Measurements from ENCODE around the gene TUSC2. TPM values are rescaled to one million over a fixed set of nuclear protein-coding genes. Genes with fewer than 3 reads are reported as not detected.

The TUSC2 gene
- polyA plus RNA-seq, 1 of the 3 experiments (the other 2 are of a cell fraction) = 58.7 TPM

DNA sequence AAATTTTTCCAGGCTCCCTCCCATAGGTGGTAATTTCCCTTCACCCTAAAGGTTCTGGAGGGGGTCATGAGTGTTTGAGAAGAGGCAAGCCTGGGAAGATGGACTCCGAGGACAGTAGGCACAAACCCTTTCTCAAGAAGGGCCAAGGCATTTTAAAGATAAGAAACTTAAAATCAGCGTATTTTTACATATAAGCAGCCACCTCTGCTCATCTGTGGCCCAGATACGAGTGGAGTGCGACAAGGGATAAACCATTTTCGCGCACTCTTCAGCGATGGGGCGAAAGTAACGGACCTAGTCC, 12.1 kb upstream of the TUSC2 start:
- Histone ChIP-seq H3K9ac (no peak overlapping the region), H3F3A (replicated peaks; ENCODE audit: insufficient read depth) (no peaks in the 10 kb centered on the region), H3K79me2 (ENCODE audit: insufficient read depth) (peaks cover 29% of the 10 kb centered on the region), H3K27me3 (ENCODE audit: insufficient read depth) (no peaks in the 10 kb centered on the region), H3K36me3 (replicated peaks in 1 of 2; ENCODE audit: control insufficient read depth in 1 of 2, insufficient read depth in 2 of 2, low read length in 1 of 2) (no peaks in the 10 kb centered on the region), H3K4me3 (ENCODE audit: low read depth in 2 of 2, low read length in 1 of 2) (no peak overlapping the region), H2AFZ (ENCODE audit: low read depth) (no peak overlapping the region), H3K27ac (ENCODE audit: low read depth in 2 of 2, low read length in 1 of 2) (no peak overlapping the region), H4K20me1 (ENCODE audit: insufficient read depth) (no peaks in the 10 kb centered on the region), H3K4me2 (no peak overlapping the region), H3K9me2 (no peaks in the 10 kb centered on the region), H3K4me1 (ENCODE audit: control insufficient read depth in 1 of 2, insufficient read depth in 2 of 2, low read depth in 1 of 2, low read length in 1 of 2) (peaks cover 5 to 22% of the 10 kb centered on the region in 2 experiments), H3K9me3 (no peaks in the 10 kb centered on the region)
- DNase-seq = no peak
- no peak for TF ChIP-seq ZBTB33 (IDR thresholded peaks at IDR 0.05; ENCODE audit: borderline replicate concordance, low read depth)
- POLR2A ChIA-PET = no interaction called here
- CTCF ChIA-PET = interaction anchor here (0.9 to 6.8 kb wide), 3 partner anchors 9 to 89 kb away, joined by 3 to 40 read pairs (median 3); partner anchors contain the start of genes CYB561D2 and NPRL2
- 94% methylated on average over 9 of the region's 9 CpGs for WGBS (ENCODE audit: low lambda C conversion rate)

GRCh38 chr3:50339485-50340146, 11.6 kb upstream of the TUSC2 start:
- ChIA-PET POLR2A (interaction anchor here (3.6 kb wide), 1 partner anchor 12 kb away, joined by 38 read pairs; the partner anchor contains the start of gene TUSC2), CTCF (interaction anchor here (0.9 to 6.8 kb wide), 3 partner anchors 9 to 212 kb away, joined by 3 to 40 read pairs (median 3); partner anchors contain the start of genes CYB561D2 and NPRL2)
- H2AFZ ChIP-seq (ENCODE audit: low read depth) = no peak overlapping the region
- no peak for DNase-seq
- TF ChIP-seq ZBTB33 (IDR thresholded peaks at IDR 0.05; ENCODE audit: borderline replicate concordance, low read depth) = no peak
- no peak for TF ChIP-seq NFIC (IDR thresholded peaks at IDR 0.05; ENCODE audit: borderline replicate concordance)
- WGBS (ENCODE audit: low lambda C conversion rate) = 95% methylated on average over 11 of the region's 14 CpGs
- no peaks in the 10 kb centered on the region for H3K36me3 ChIP-seq (replicated peaks in 1 of 2; ENCODE audit: control insufficient read depth in 1 of 2, insufficient read depth in 2 of 2, low read length in 1 of 2)
- no peaks in the 10 kb centered on the region for H3K9me3 ChIP-seq
- no peaks in the 10 kb centered on the region for H3K27me3 ChIP-seq (ENCODE audit: insufficient read depth)
- H3K9ac ChIP-seq = no peak overlapping the region
- no peak overlapping the region for H3K4me2 ChIP-seq
- no peak overlapping the region for H3K4me3 ChIP-seq (ENCODE audit: low read depth in 2 of 2, low read length in 1 of 2)
- peaks cover 34% of the 10 kb centered on the region for H3K79me2 ChIP-seq (ENCODE audit: insufficient read depth)
- H4K20me1 ChIP-seq (ENCODE audit: insufficient read depth) = peaks cover 3% of the 10 kb centered on the region; the same call in 1 of the 2 replicates
- no peak overlapping the region for H3K27ac ChIP-seq (ENCODE audit: low read depth in 2 of 2, low read length in 1 of 2)
- H3F3A ChIP-seq (replicated peaks; ENCODE audit: insufficient read depth) = no peaks in the 10 kb centered on the region
- no peaks in the 10 kb centered on the region for H3K9me2 ChIP-seq
- H3K4me1 ChIP-seq (ENCODE audit: control insufficient read depth in 1 of 2, insufficient read depth in 2 of 2, low read depth in 1 of 2, low read length in 1 of 2) = peaks cover 10 to 24% of the 10 kb centered on the region in 2 experiments

DNA sequence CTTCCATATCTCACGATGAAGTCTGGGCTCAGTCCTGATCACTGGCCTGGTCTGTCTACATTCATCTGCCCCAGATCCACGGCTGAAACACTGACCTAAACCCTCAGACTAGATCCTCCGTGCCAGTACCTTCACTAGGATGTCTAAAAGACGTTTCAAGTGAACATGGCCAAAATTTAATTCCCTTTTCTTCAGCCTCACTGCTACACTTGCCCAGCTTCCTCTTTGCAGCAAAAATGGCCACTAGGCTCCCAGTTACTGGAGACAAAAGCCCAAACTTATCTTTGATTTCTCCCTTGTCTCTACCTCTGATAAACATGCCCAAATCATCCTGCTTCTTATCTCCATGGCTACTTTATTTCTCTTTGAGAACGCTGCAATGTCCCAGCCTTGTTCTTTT, 10.9 kb upstream of the TUSC2 start:
- no peak for DNase-seq
- peaks cover 3% of the 10 kb centered on the region for H3F3A ChIP-seq (replicated peaks; ENCODE audit: insufficient read depth)
- no peaks in the 10 kb centered on the region for H3K36me3 ChIP-seq (replicated peaks in 1 of 2; ENCODE audit: control insufficient read depth in 1 of 2, insufficient read depth in 2 of 2, low read length in 1 of 2)
- H3K27ac ChIP-seq (ENCODE audit: low read depth in 2 of 2, low read length in 1 of 2) = peak overlapping the region in 1 of 2 experiments; percentile 98; a peak in 2 of 4 replicates
- H3K9me2 ChIP-seq = no peaks in the 10 kb centered on the region
- no peaks in the 10 kb centered on the region for H3K27me3 ChIP-seq (ENCODE audit: insufficient read depth)
- no peak overlapping the region for H3K4me3 ChIP-seq (ENCODE audit: low read depth in 2 of 2, low read length in 1 of 2)
- H3K4me1 ChIP-seq (ENCODE audit: control insufficient read depth in 1 of 2, insufficient read depth in 2 of 2, low read depth in 1 of 2, low read length in 1 of 2) = peaks cover 10 to 30% of the 10 kb centered on the region in 2 experiments
- H3K9me3 ChIP-seq = no peaks in the 10 kb centered on the region
- no peak overlapping the region for H2AFZ ChIP-seq (ENCODE audit: low read depth)
- 94% methylated on average over 5 of the region's 5 CpGs for WGBS (ENCODE audit: low lambda C conversion rate)
- CTCF ChIA-PET = interaction anchor here (1.0 to 6.8 kb wide), 5 partner anchors 10 to 213 kb away, joined by 3 to 40 read pairs (median 4); partner anchors contain the start of genes CYB561D2 and NPRL2
- POLR2A ChIA-PET = interaction anchor here (2.2 to 3.6 kb wide), 2 partner anchors 11 to 40 kb away, joined by 6 to 38 read pairs; partner anchors contain the start of genes HYAL3, NAA80 and TUSC2
- no peak overlapping the region for H3K9ac ChIP-seq
- peaks cover 10% of the 10 kb centered on the region; the same call in 1 of the 2 replicates for H4K20me1 ChIP-seq (ENCODE audit: insufficient read depth)
- peaks cover 41% of the 10 kb centered on the region for H3K79me2 ChIP-seq (ENCODE audit: insufficient read depth)
- no peak overlapping the region for H3K4me2 ChIP-seq
- TF ChIP-seq JUND (IDR thresholded peaks at IDR 0.05) (no peak), GABPA (IDR thresholded peaks at IDR 0.05; ENCODE audit: low read depth) (no peak), NFIC (IDR thresholded peaks at IDR 0.05; ENCODE audit: borderline replicate concordance) (no peak), FOXM1 (IDR thresholded peaks at IDR 0.05; ENCODE audit: low read depth) (no peak), MXI1 (IDR thresholded peaks at IDR 0.05; ENCODE audit: low read depth, low read length) (no peak), YY1 (IDR thresholded peaks at IDR 0.05; ENCODE audit: low read depth) (no peak), CTCF (IDR thresholded peaks at IDR 0.05) (no peak), FOXJ3 (CRISPR knock-in tag; IDR thresholded peaks at IDR 0.05) (no peak), RXRA (IDR thresholded peaks at IDR 0.05; ENCODE audit: borderline replicate concordance, low read depth) (no peak), FOSL2 (IDR thresholded peaks at IDR 0.05; ENCODE audit: borderline replicate concordance, low read depth) (no peak), TCF12 (IDR thresholded peaks at IDR 0.05) (no peak)
- TF ChIP-seq, protein P1, sequence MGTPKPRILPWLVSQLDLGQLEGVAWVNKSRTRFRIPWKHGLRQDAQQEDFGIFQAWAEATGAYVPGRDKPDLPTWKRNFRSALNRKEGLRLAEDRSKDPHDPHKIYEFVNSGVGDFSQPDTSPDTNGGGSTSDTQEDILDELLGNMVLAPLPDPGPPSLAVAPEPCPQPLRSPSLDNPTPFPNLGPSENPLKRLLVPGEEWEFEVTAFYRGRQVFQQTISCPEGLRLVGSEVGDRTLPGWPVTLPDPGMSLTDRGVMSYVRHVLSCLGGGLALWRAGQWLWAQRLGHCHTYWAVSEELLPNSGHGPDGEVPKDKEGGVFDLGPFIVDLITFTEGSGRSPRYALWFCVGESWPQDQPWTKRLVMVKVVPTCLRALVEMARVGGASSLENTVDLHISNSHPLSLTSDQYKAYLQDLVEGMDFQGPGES (IDR thresholded peaks at IDR 0.05; ENCODE audit: low read depth, low read length) = no peak
